NCI-H748 (cell line): ENCODE data around the gene THSD4.

Experiments
- DNase-seq: peaks from one replicate; lab custom pipeline; 2025; ENCODE audit not compliant: unreplicated experiment; lab: John Stamatoyannopoulos, UW

THSD4 gene

GRCh38 chr15:71599418-71600151, 484.3 kb downstream of the THSD4 start:
- peak; percentile 3 for DNase-seq

- DNase-seq, result no peak
Observed at GRCh38 chr15:71600237-71600636, 485.0 kb downstream of the THSD4 start.

- no peak for DNase-seq
Observed at GRCh38 chr15:71601038-71601834, 486.0 kb downstream of the THSD4 start.

GRCh38 chr15:71603379-71603778, 488.1 kb downstream of the THSD4 start:
- no peak for DNase-seq

GRCh38 chr15:71607383-71607782, 492.1 kb downstream of the THSD4 start:
- no peak for DNase-seq

GRCh38 chr15:71610728-71611552, 495.7 kb downstream of the THSD4 start:
- DNase-seq, result no peak

GRCh38 chr15:71611553-71612396, 496.5 kb downstream of the THSD4 start:
- DNase-seq, result peak; percentile 57

GRCh38 chr15:71612397-71612722, 497.1 kb downstream of the THSD4 start:
- no peak for DNase-seq

- DNase-seq, result no peak
Observed at GRCh38 chr15:71612869-71613268, 497.6 kb downstream of the THSD4 start.

- DNase-seq, result no peak
Observed at GRCh38 chr15:71623111-71623510, 507.8 kb downstream of the THSD4 start.

- no peak for DNase-seq
Observed at GRCh38 chr15:71626596-71627088, 511.4 kb downstream of the THSD4 start.

GRCh38 chr15:71627188-71627587, 511.9 kb downstream of the THSD4 start:
- no peak for DNase-seq

- no peak for DNase-seq
Observed at GRCh38 chr15:71627604-71628003, 512.3 kb downstream of the THSD4 start.

- no peak for DNase-seq
Observed at GRCh38 chr15:71628988-71629770, 513.9 kb downstream of the THSD4 start.

- no peak for DNase-seq
Observed at GRCh38 chr15:71629781-71630474, 514.7 kb downstream of the THSD4 start.

GRCh38 chr15:71630475-71630809, 515.2 kb downstream of the THSD4 start:
- no peak for DNase-seq

- no peak for DNase-seq
Observed at GRCh38 chr15:71632576-71633195, 517.4 kb downstream of the THSD4 start.

GRCh38 chr15:71634820-71635560, 519.7 kb downstream of the THSD4 start:
- peak; percentile 96 for DNase-seq
